SK-N-SH treated with all-trans-retinoic acid at 6 μM for 48 hours (cell line): ENCODE measurements around the gene NDUFB10.

Experiments used
- ATAC-seq: fragments of 200-7000 bp; cut with Tn5 transposase; 3 replicates; pipeline ENCODE4 v1.9.1; 2020; ENCODE audit warnings: mild to moderate bottlenecking, moderate library complexity
- BACH2 ChIP-seq: fragments of 250-450 bp; sonication (Bioruptor Pico); IDR thresholded peaks from 2 replicates; pipeline ENCODE4 v1.9.0; 2021; ENCODE audit warnings: mild to moderate bottlenecking, borderline replicate concordance
- CSDC2 ChIP-seq: fragments of 250-450 bp; sonication (Bioruptor Pico); IDR thresholded peaks from 2 replicates; pipeline ENCODE4 v1.5.0; 2020; ENCODE audit warnings: mild to moderate bottlenecking, moderate library complexity
- CSRNP3 ChIP-seq: fragments of 250-450 bp; sonication (Bioruptor Pico); IDR thresholded peaks from 2 replicates; pipeline ENCODE4 v1.5.1; 2021; ENCODE audit warnings: mild to moderate bottlenecking, moderate library complexity
- ESRRG ChIP-seq: fragments of 250-450 bp; sonication (Bioruptor Pico); IDR thresholded peaks from 2 replicates; pipeline ENCODE4 v1.6.1; 2021; ENCODE audit warnings: mild to moderate bottlenecking
- GLIS3 ChIP-seq: fragments of 250-450 bp; sonication (Bioruptor Pico); IDR thresholded peaks from 2 replicates; pipeline ENCODE4 v1.5.0; 2020; ENCODE audit warnings: mild to moderate bottlenecking, moderate library complexity
- ISL1 ChIP-seq: fragments of 250-450 bp; sonication (Bioruptor Pico); IDR thresholded peaks from 2 replicates; pipeline ENCODE4 v2.1.2; 2022; ENCODE audit warnings: mild to moderate bottlenecking, moderate library complexity
- OSR1 ChIP-seq: fragments of 250-450 bp; sonication (Bioruptor Pico); IDR thresholded peaks from 2 replicates; pipeline ENCODE4 v1.8.0; 2022; ENCODE audit warnings: moderate library complexity, mild to moderate bottlenecking, inconsistent platforms
- PPARA ChIP-seq: fragments of 250-450 bp; sonication (Bioruptor Pico); IDR thresholded peaks from 2 replicates; pipeline ENCODE4 v1.5.0; 2020; ENCODE audit warnings: mild to moderate bottlenecking, borderline replicate concordance
- SNAI2 ChIP-seq: fragments of 250-450 bp; sonication (Bioruptor Pico); IDR thresholded peaks from 2 replicates; pipeline ENCODE4 v1.5.0; 2020; ENCODE audit warnings: mild to moderate bottlenecking, moderate library complexity
- TCF4 ChIP-seq: fragments of 250-450 bp; sonication (Bioruptor Pico); IDR thresholded peaks from 2 replicates; pipeline ENCODE4 v1.8.0; 2021; ENCODE audit warnings: mild to moderate bottlenecking, moderate library complexity, borderline replicate concordance
- TOX ChIP-seq: fragments of 250-450 bp; sonication (Bioruptor Pico); IDR thresholded peaks from 2 replicates; pipeline ENCODE4 v1.8.0; 2021; ENCODE audit warnings: mild to moderate bottlenecking, moderate library complexity, borderline replicate concordance
- TSHZ2 ChIP-seq: fragments of 250-450 bp; sonication (Bioruptor Pico); IDR thresholded peaks from 2 replicates; pipeline ENCODE4 v1.5.0; 2020; ENCODE audit warnings: mild to moderate bottlenecking, moderate library complexity
- ZC3H10 ChIP-seq: fragments of 250-450 bp; sonication (Bioruptor Pico); IDR thresholded peaks from 2 replicates; pipeline ENCODE4 v1.5.1; 2021; ENCODE audit warnings: mild to moderate bottlenecking, moderate library complexity
- ZFP30 ChIP-seq: fragments of 450-650 bp; formaldehyde crosslinking; IDR thresholded peaks from 2 replicates; pipeline ENCODE4 v1.5.0; 2022; ENCODE audit warnings: mild to moderate bottlenecking, moderate library complexity
- ZNF565 ChIP-seq: fragments of 450-650 bp; formaldehyde crosslinking; conservative IDR thresholded peaks from 2 replicates; pipeline ENCODE4 v1.5.0; 2020; ENCODE audit warnings: low read depth, mild to moderate bottlenecking, moderate library complexity
- ZNF70 ChIP-seq: fragments of 450-650 bp; formaldehyde crosslinking; IDR thresholded peaks from 2 replicates; pipeline ENCODE4 v1.5.0; 2020; ENCODE audit warnings: mild to moderate bottlenecking, moderate library complexity
- ZNF8 ChIP-seq: fragments of 450-650 bp; formaldehyde crosslinking; IDR thresholded peaks from 2 replicates; pipeline ENCODE4 v1.5.0; 2020; ENCODE audit warnings: mild to moderate bottlenecking, moderate library complexity
- TF ChIP-seq, protein P1 (sequence below): fragments of 250-450 bp; sonication (Bioruptor Pico); IDR thresholded peaks from 2 replicates; pipeline ENCODE4 v1.8.0; 2021; ENCODE audit warnings: low read depth, mild to moderate bottlenecking, moderate library complexity, borderline replicate concordance
- TF ChIP-seq, protein P2 (sequence below): fragments of 250-450 bp; sonication (Bioruptor Pico); IDR thresholded peaks from 2 replicates; pipeline ENCODE4 v1.5.1; 2020; ENCODE audit warnings: low read depth, mild to moderate bottlenecking, moderate library complexity
- TF ChIP-seq, protein P3 (sequence below): fragments of 250-450 bp; sonication (Bioruptor Pico); IDR thresholded peaks from 2 replicates; pipeline ENCODE4 v1.8.0; 2020; ENCODE audit warnings: mild to moderate bottlenecking, moderate library complexity, borderline replicate concordance

NDUFB10 gene

GRCh38 chr16:1976216-1976520 is 16.8 kb downstream of the NDUFB10 start:
- ATAC-seq = no peak
- TF ChIP-seq, protein P1, sequence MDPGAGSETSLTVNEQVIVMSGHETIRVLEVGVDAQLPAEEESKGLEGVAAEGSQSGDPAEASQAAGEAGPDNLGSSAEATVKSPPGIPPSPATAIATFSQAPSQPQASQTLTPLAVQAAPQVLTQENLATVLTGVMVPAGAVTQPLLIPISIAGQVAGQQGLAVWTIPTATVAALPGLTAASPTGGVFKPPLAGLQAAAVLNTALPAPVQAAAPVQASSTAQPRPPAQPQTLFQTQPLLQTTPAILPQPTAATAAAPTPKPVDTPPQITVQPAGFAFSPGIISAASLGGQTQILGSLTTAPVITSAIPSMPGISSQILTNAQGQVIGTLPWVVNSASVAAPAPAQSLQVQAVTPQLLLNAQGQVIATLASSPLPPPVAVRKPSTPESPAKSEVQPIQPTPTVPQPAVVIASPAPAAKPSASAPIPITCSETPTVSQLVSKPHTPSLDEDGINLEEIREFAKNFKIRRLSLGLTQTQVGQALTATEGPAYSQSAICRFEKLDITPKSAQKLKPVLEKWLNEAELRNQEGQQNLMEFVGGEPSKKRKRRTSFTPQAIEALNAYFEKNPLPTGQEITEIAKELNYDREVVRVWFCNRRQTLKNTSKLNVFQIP (CRISPR knock-in tag) = no peak
- TF ChIP-seq OSR1 (CRISPR knock-in tag) (no peak), ZFP30 (CRISPR knock-in tag) (no peak), ZNF70 (CRISPR knock-in tag) (no peak), TOX (no peak), ISL1 (CRISPR knock-in tag) (no peak), SNAI2 (CRISPR knock-in tag) (no peak), TCF4 (CRISPR knock-in tag) (no peak), BACH2 (CRISPR knock-in tag) (no peak), TSHZ2 (CRISPR knock-in tag) (no peak), PPARA (CRISPR knock-in tag) (no peak), ZC3H10 (CRISPR knock-in tag) (no peak), ESRRG (CRISPR knock-in tag) (no peak), CSDC2 (no peak)
- TF ChIP-seq, protein P2, sequence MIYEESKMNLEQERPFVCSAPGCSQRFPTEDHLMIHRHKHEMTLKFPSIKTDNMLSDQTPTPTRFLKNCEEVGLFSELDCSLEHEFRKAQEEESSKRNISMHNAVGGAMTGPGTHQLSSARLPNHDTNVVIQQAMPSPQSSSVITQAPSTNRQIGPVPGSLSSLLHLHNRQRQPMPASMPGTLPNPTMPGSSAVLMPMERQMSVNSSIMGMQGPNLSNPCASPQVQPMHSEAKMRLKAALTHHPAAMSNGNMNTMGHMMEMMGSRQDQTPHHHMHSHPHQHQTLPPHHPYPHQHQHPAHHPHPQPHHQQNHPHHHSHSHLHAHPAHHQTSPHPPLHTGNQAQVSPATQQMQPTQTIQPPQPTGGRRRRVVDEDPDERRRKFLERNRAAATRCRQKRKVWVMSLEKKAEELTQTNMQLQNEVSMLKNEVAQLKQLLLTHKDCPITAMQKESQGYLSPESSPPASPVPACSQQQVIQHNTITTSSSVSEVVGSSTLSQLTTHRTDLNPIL (CRISPR knock-in tag) = no peak

DNA sequence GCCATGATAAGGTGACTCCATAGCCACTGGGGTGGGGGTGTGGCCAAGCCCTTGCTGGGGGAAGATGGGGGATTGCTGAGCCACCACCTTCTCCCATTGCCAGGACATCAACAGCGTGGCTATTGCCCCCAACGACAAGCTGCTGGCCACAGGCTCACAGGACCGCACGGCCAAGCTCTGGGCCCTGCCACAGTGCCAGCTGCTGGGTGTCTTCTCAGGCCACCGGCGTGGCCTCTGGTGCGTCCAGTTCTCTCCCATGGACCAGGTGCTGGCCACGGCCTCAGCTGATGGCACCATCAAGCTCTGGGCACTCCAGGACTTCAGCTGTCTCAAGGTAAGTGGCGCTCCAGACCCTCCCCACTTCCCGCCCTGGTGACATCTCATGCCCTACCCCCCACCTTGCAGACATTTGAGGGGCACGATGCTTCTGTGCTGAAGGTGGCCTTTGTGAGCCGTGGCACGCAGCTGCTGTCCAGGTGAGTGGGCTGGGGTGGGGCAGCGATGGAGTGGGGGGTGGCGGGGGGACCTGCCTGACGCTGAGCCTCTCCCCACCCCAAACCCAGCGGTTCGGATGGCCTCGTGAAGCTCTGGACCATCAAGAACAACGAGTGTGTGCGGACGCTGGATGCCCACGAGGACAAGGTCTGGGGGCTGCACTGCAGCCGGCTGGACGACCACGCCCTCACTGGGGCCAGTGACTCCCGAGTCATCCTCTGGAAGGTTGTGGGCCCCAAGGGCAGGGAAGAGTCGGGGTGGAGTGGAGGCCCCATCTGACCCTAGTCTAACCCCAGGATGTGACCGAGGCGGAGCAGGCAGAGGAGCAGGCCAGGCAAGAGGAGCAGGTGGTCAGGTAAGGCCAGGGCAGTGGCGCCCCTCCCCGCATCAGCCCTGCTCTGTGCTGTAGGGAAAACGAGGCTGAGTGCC is 17.9 kb downstream of the NDUFB10 start:
- no peak for ATAC-seq
- TF ChIP-seq ZNF565 (CRISPR knock-in tag) = no peak
- TF ChIP-seq, all 23 proteins: peak for 0

GRCh38 chr16:1977875-1978268 is 18.5 kb downstream of the NDUFB10 start:
- TF ChIP-seq GLIS3 (no peak), CSRNP3 (CRISPR knock-in tag) (no peak), ZFP30 (CRISPR knock-in tag) (no peak), ZNF565 (CRISPR knock-in tag) (no peak), ZC3H10 (CRISPR knock-in tag) (no peak), PPARA (CRISPR knock-in tag) (no peak), ZNF8 (CRISPR knock-in tag) (no peak), BACH2 (CRISPR knock-in tag) (no peak), TSHZ2 (CRISPR knock-in tag) (no peak), OSR1 (CRISPR knock-in tag) (no peak), TOX (no peak), ESRRG (CRISPR knock-in tag) (no peak)
- TF ChIP-seq, protein P1 (CRISPR knock-in tag) = no peak
- TF ChIP-seq, protein P3, sequence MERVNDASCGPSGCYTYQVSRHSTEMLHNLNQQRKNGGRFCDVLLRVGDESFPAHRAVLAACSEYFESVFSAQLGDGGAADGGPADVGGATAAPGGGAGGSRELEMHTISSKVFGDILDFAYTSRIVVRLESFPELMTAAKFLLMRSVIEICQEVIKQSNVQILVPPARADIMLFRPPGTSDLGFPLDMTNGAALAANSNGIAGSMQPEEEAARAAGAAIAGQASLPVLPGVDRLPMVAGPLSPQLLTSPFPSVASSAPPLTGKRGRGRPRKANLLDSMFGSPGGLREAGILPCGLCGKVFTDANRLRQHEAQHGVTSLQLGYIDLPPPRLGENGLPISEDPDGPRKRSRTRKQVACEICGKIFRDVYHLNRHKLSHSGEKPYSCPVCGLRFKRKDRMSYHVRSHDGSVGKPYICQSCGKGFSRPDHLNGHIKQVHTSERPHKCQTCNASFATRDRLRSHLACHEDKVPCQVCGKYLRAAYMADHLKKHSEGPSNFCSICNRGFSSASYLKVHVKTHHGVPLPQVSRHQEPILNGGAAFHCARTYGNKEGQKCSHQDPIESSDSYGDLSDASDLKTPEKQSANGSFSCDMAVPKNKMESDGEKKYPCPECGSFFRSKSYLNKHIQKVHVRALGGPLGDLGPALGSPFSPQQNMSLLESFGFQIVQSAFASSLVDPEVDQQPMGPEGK = no peak
- TF ChIP-seq, protein P2 (CRISPR knock-in tag) = no peak
- ATAC-seq = no peak
